AG04449 (cell line): ENCODE data around the gene CPA1.

Experiments
- CTCF ChIA-PET: fragments of 350-600 bp; formaldehyde crosslinking; extraction: SDS; loops from one replicate; lab custom pipeline; 2021; ENCODE audit warnings: antibody characterized with exemption; lab: Yijun Ruan, JAX
- POLR2A ChIA-PET: fragments of 400-600, 350-600 bp; formaldehyde crosslinking; extraction: SDS; loops from one replicate; lab custom pipeline; 2020; ENCODE audit warnings: antibody characterized with exemption, inconsistent platforms; lab: Yijun Ruan, JAX
- DNase-seq: peaks from one replicate; pipeline ENCODE4 v3.0.0-alpha.2; 2010; ENCODE audit warnings: low read depth, low spot score
- H3K4me3 ChIP-seq: 2 replicates; pipeline ENCODE4 v1.5.1; 2011; ENCODE audit warnings: low read depth, mild to moderate bottlenecking, control low read depth, low read length
- TF ChIP-seq, protein P1 (sequence below): IDR thresholded peaks from one replicate; pipeline ENCODE4 v1.5.1; 2011; ENCODE audit warnings: mild to moderate bottlenecking, moderate library complexity, low read length, control low read depth, inconsistent platforms; ENCODE audit not compliant: insufficient read depth; ENCODE audit errors: missing control alignments

Gene CPA1

DNA sequence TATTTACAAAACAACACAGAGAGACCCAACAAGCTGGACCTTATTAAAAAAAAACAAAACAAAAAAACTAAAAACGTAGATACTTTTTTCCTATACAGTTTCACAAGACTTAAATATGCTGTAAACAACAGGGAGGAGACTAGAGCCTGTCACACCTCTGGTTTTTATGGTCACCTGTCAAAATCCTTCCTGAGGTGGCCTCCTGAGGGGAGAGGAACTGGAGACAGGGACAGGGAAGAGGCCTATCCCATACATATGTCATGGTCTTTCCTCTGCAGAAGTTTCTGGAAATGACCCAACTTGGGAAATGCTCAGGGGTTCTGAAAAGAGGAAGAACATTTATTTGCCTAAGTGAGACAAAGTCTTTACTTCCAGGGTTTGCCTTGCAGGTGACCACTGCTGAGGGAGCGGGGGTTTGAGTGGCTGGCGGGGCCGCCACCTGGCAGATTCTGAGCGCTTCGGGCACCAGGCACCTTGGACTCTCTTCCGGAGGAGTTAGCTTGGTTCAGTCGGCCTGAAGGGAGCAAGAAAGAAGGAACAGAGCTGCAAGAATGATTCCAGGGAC is 18.3 kb downstream of the CPA1 start:
- TF ChIP-seq, protein P1, sequence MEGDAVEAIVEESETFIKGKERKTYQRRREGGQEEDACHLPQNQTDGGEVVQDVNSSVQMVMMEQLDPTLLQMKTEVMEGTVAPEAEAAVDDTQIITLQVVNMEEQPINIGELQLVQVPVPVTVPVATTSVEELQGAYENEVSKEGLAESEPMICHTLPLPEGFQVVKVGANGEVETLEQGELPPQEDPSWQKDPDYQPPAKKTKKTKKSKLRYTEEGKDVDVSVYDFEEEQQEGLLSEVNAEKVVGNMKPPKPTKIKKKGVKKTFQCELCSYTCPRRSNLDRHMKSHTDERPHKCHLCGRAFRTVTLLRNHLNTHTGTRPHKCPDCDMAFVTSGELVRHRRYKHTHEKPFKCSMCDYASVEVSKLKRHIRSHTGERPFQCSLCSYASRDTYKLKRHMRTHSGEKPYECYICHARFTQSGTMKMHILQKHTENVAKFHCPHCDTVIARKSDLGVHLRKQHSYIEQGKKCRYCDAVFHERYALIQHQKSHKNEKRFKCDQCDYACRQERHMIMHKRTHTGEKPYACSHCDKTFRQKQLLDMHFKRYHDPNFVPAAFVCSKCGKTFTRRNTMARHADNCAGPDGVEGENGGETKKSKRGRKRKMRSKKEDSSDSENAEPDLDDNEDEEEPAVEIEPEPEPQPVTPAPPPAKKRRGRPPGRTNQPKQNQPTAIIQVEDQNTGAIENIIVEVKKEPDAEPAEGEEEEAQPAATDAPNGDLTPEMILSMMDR = no peak
- CTCF ChIA-PET = interaction anchor here (1.3 kb wide), 1 partner anchor 54 kb away, joined by 3 read pairs; no protein-coding TSS in a partner anchor
- POLR2A ChIA-PET = no interaction called here
- DNase-seq = no peak
- no peak overlapping the region for H3K4me3 ChIP-seq

DNA sequence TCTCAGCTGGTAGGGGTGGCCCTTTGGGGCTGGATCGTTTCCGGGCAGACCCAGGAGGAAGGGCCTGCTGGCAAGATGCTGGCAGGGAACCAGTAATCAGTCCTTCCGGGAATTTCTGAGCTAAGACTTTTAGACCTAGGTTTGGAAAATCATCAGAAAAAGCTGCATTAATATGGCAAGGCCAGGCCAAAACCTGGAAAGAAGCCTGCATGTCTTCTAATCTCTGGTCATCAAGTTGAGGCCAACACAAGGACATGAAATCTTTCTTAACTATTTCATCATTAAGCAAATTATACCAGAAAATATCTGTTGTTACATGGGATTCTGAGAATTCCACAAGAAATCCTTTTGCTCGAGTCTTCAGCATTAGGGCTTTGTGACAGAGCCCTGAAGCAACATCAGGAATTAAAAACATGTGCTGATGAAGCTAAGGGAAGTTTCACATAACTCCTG is 19.9 kb downstream of the CPA1 start:
- TF ChIP-seq, protein P1 = no peak
- ChIA-PET CTCF (interaction anchor here (0.6 to 1.5 kb wide), 3 partner anchors 14 to 329 kb away, joined by 3 read pairs; no protein-coding TSS in a partner anchor), POLR2A (interaction anchor here (0.6 kb wide), 1 partner anchor 158 kb away, joined by 3 read pairs; no protein-coding TSS in a partner anchor)
- DNase-seq = peak; percentile 94
- H3K4me3 ChIP-seq = no peak overlapping the region

DNA sequence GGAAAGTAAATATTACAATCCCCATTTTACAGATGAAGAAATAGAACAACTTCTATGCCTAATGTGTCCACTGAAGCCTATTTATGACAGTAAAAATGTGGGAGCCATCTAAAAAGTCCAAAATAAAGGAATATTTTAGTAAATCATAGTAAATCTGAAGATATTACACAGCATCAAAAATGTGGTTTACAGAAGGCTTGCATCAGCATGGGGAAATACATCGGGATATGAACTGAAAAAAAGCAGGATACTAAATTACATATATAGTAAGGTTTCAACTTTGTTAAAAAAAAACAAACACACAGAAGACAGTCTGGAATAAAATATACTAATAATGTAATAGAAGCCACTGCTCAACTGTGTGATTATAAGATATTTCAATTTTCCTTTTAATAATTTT is 20.8 kb downstream of the CPA1 start:
- CTCF ChIA-PET = interaction anchor here (1.5 kb wide), 1 partner anchor 13 kb away, joined by 3 read pairs; no protein-coding TSS in a partner anchor

DNA sequence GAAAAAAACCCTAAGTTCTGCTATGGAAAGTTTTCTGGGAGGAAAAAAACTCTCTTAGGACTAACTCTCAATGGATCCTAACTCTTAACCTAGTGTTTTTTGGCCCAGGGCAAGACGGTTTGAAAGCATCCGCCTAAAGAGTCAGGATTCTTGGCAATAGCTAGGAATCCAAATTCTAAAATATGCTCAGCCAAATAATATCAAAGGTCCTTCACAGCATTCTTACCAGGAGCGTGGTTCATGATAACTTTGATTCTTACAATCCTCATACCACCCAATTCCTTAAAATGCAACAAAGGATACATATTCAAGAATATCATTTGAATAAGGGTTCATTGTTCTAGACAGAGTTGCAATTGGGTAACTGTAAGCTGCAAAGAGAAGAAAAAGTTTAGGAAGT is 21.3 kb downstream of the CPA1 start:
- CTCF ChIA-PET = interaction anchor here (1.5 kb wide), 1 partner anchor 12 kb away, joined by 3 read pairs; no protein-coding TSS in a partner anchor
- POLR2A ChIA-PET = no interaction called here
- no peak for DNase-seq
- TF ChIP-seq, protein P1 = no peak
- H3K4me3 ChIP-seq = no peak overlapping the region

More for the DNA sequence above, 20.8 kb downstream of the CPA1 start:
- no peak for DNase-seq
- POLR2A ChIA-PET = no interaction called here
- TF ChIP-seq, protein P1 = no peak
- H3K4me3 ChIP-seq = no peak overlapping the region

DNA sequence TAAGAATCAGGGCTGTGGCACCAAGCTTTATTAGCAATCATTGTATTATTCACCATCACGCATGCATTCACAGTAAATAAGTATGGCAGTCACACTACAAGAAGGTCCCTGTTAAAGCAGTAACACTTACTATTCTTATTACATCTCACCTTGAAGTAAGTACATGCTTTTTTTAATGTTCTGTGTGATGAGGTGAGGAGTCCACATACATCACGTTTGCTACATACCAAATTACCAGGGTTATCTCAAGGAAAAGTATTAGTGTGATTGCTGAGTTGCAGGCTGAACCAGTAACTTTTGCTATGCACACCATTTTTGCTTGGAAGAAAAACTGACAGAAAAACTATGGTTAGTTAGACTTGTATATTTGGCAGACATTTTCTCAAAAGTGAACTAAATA is 24.7 kb downstream of the CPA1 start:
- DNase-seq = no peak
- ChIA-PET POLR2A (no interaction called here), CTCF (interaction anchor here (1.1 kb wide), 1 partner anchor 17 kb away, joined by 3 read pairs; no protein-coding TSS in a partner anchor)
- H3K4me3 ChIP-seq = no peak overlapping the region
- TF ChIP-seq, protein P1 = no peak

DNA sequence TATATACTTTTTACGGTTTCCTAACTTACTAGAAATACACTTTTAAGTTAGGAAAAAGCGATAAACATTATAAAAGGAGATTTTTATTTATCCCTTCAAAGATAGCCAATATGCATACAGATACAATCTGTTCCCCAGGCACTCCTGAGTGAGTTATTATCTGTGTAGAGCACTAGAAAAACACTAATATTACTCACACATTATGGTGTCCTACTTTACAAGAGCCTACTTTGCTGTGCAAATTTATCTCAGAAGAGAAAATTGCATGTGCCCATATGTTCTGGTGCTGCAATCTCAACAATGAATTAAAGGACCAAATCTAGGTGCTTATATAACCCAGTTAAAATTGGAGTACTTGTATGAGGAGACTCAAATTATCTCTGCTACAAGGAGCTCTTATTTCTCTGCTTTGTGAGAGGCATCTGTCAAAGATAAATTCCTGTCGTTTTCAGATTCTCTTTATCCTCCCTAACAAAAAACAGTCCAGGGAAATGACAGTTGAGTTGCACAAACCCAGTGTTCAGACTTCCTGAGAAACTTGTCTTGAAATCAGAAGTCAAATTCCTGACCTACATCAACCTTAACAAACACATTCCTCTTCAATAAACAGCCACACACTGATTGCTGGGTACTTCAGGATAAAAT is 28.9 kb downstream of the CPA1 start:
- ChIA-PET POLR2A (no interaction called here), CTCF (interaction anchor here (0.6 kb wide), 1 partner anchor 533 kb away, joined by 3 read pairs; no protein-coding TSS in a partner anchor)
- TF ChIP-seq, protein P1 = no peak
- no peak for DNase-seq
- H3K4me3 ChIP-seq = no peak overlapping the region
